Tibial nerve (tissue), 4 donors: ENCODE data around the gene CXCL11. TPM values are rescaled to one million over a fixed set of nuclear protein-coding genes. Genes with fewer than 3 reads are reported as not detected.

ENCODE experiments used
- DNase-seq, 2 donors: peaks; one replicate each; pipeline ENCODE4 v3.0.0-alpha.2; 2019; ENCODE audit warnings: low spot score in 2 of 2
- H3K27ac ChIP-seq, 4 donors: fragments of 200-600 bp; sonication (generic) in 3 of 4; one replicate each; pipeline ENCODE4 v1.5.1; 2017 to 2019; ENCODE audit warnings: mild to moderate bottlenecking in 1 of 4
- H3K27me3 ChIP-seq, 2 donors: fragments of 200-600 bp; sonication (generic) in 1 of 2; one replicate each; pipeline versions ENCODE4 v1.5.1 to v1.6.0; 2017 to 2019
- H3K36me3 ChIP-seq, 3 donors: fragments of 200-600 bp; sonication (generic); one replicate each; pipeline ENCODE4 v1.5.1; 2018 to 2019
- H3K4me1 ChIP-seq, 4 donors: fragments of 200-600 bp; sonication (generic) in 3 of 4; one replicate each; pipeline ENCODE4 v1.5.1; 2017 to 2019
- H3K4me3 ChIP-seq, 4 donors: fragments of 200-600 bp; sonication (generic) in 3 of 4; one replicate each; pipeline ENCODE4 v1.5.1; 2017 to 2019; ENCODE audit warnings: mild to moderate bottlenecking in 1 of 4, moderate library complexity in 1 of 4
- H3K9me3 ChIP-seq, 4 donors: fragments of 200-600 bp; sonication (generic) in 3 of 4; one replicate each; pipeline ENCODE4 v1.5.1; 2017 to 2019
- EP300 ChIP-seq, 2 donors: sonication (generic); formaldehyde crosslinking; IDR thresholded peaks; one replicate each; pipeline ENCODE4 v1.6.1; 2017; ENCODE audit warnings: antibody characterized with exemption in 2 of 2, mild to moderate bottlenecking in 1 of 2
- POLR2A ChIP-seq, 2 donors: fragments of 450-650 bp; IDR thresholded peaks; one replicate each; pipeline ENCODE4 v1.6.1; 2017; ENCODE audit warnings: antibody characterized with exemption in 2 of 2, mild to moderate bottlenecking in 2 of 2, moderate library complexity in 2 of 2
- WGBS, 2 donors: methylation state at CpG; one replicate each; pipeline ENCODE4 v1.1.5; 2018; 5-methylcytosine and 5-hydroxymethylcytosine counted together
- total RNA-seq, 4 donors: library from RNA; depleted of rRNA; stranded (reverse); fragments of >200 nt; gene quantifications; one replicate each; pipeline ENCODE4 v1.1.0, GENCODE V29; 2016
- TF ChIP-seq, protein P1 (sequence below), 5 experiments: fragments of 200-600 bp in 3 of 5; fragments of 450-650 bp in 2 of 5; sonication (generic) in 3 of 5; IDR thresholded peaks; one replicate each; pipeline ENCODE4 v1.5.1; 2016 to 2019; ENCODE audit warnings: antibody characterized with exemption in 5 of 5, mild to moderate bottlenecking in 3 of 5, moderate library complexity in 2 of 5

The CXCL11 gene
- total RNA-seq, 4 donors from 2014 or later = not detected

DNA sequence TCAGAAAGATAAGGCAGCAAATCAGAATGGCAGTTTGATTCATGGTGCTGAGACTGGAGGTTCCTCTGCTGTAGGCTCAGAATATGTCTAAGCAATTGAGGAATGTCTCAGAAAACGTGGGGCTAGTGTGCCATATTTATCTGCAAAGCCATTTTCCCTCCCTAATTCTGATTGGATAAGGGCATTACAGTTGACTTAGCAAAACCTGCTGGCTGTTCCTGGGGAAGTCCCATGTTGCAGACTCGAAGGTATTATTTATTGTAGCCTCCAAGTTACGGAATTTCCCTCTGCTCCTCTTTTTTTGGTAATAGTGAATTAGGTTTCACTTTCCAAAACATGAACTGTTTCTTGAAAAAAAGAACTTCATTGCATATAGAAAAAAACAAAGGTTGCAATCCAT, 12.5 kb downstream of the CXCL11 start, which contains the start of gene CXCL10:
Gene CXCL10, minus strand, starts transcription at position 109 of the 400 bp plus-strand sequence. Its CDS starts 66 bp downstream, at position 43.
- Histone ChIP-seq H3K4me1 (peaks cover 0 to 3% (median 0%) of the 10 kb centered on the region in 4 donors), H3K36me3 (no peaks in the 10 kb centered on the region), H3K27me3 (no peaks in the 10 kb centered on the region), H3K9me3 (no peaks in the 10 kb centered on the region), H3K4me3 (no peak within 1 kb of the TSS), H3K27ac (no peak within 1 kb of the TSS)
- no peak for DNase-seq
- WGBS, 2 donors = 25 to 39% methylated on average over 3 of the region's 3 CpGs
- TF ChIP-seq POLR2A (IDR thresholded peaks at IDR 0.05) (no peak), EP300 (IDR thresholded peaks at IDR 0.05) (no peak)
- TF ChIP-seq, protein P1, sequence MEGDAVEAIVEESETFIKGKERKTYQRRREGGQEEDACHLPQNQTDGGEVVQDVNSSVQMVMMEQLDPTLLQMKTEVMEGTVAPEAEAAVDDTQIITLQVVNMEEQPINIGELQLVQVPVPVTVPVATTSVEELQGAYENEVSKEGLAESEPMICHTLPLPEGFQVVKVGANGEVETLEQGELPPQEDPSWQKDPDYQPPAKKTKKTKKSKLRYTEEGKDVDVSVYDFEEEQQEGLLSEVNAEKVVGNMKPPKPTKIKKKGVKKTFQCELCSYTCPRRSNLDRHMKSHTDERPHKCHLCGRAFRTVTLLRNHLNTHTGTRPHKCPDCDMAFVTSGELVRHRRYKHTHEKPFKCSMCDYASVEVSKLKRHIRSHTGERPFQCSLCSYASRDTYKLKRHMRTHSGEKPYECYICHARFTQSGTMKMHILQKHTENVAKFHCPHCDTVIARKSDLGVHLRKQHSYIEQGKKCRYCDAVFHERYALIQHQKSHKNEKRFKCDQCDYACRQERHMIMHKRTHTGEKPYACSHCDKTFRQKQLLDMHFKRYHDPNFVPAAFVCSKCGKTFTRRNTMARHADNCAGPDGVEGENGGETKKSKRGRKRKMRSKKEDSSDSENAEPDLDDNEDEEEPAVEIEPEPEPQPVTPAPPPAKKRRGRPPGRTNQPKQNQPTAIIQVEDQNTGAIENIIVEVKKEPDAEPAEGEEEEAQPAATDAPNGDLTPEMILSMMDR (IDR thresholded peaks at IDR 0.05) = no peak

DNA sequence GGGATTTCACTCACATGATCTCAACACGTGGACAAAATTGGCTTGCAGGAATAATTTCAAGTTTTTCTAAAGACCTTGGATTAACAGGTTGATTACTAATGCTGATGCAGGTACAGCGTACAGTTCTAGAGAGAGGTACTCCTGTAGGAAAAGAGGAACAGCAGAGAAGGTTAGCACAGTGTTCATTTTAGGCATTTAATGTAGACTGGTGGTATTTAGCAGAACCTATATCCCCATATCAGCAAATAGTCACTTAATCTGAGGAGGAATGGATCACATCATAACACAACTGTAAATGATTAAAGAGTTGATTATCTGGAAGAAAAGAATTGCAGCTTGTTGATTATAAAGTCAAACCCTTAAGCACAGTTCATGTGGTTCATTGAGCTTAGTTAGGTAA, 13.2 kb downstream of the CXCL11 start:
- H3K4me1 ChIP-seq = no peaks in the 10 kb centered on the region
- WGBS, 2 donors = 79 to 90% methylated on average over 2 of the region's 2 CpGs
- H3K27me3 ChIP-seq = no peaks in the 10 kb centered on the region
- no peaks in the 10 kb centered on the region for H3K36me3 ChIP-seq
- H3K4me3 ChIP-seq = no peak overlapping the region
- H3K9me3 ChIP-seq = no peaks in the 10 kb centered on the region
- no peak overlapping the region for H3K27ac ChIP-seq
- DNase-seq = no peak
- TF ChIP-seq EP300 (IDR thresholded peaks at IDR 0.05) (no peak), POLR2A (IDR thresholded peaks at IDR 0.05) (no peak)
- TF ChIP-seq, protein P1 (IDR thresholded peaks at IDR 0.05) = no peak

DNA sequence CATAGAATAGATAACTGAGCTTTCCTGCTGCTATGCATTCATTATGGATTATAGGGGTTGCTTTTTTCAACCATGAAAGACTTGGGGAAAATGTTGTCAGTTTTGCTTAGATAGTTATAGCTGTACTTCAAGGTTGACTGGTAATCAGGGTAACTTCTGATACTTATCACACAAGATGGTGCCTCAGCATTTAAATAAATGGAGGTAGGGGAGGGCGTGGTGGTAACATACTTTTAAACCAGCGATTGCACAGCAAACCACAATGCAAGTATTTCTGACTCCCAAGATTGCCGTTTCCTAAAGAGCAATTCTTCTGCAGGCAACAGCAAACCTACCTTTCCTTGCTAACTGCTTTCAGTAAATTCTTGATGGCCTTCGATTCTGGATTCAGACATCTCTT, 13.8 kb downstream of the CXCL11 start:
- no peaks in the 10 kb centered on the region for H3K27me3 ChIP-seq
- DNase-seq = no peak
- no peak overlapping the region for H3K4me3 ChIP-seq
- TF ChIP-seq EP300 (IDR thresholded peaks at IDR 0.05) (no peak), POLR2A (IDR thresholded peaks at IDR 0.05) (no peak)
- TF ChIP-seq, protein P1 (IDR thresholded peaks at IDR 0.05) = no peak
- no peaks in the 10 kb centered on the region for H3K4me1 ChIP-seq
- H3K9me3 ChIP-seq = no peaks in the 10 kb centered on the region
- WGBS, 2 donors = 86 to 93% methylated on average over 4 of the region's 4 CpGs
- no peak overlapping the region for H3K27ac ChIP-seq
- no peaks in the 10 kb centered on the region for H3K36me3 ChIP-seq

DNA sequence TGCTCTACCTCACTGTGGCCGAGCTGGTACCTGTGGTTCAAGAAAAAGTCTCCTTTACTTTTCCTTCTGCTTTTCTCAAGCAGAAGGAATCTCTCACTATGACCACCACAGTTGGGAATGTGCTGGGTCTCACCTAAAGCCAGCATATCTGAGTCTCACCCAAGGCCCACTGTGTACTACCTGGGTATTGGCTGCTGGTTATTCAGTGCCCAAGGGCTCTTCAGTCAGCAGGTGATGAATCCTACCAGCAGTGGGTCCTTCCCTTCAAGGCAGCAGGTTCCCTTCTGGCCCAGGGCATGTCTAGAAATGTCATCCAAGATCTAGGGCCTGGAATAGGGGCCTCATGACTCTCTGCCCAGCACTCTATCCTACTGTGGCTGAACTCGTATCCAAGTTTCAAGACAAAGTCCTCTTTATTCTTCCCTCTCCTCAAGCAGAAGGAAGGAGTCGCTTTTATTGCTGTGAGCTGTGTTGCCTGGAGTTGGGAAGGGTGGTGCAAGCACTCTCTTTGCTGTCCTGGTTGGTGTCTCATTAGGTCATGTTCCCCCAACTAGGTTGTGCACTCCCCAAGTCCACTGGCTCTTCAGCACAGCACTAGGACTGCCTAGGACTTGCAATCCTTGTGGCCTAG, 18.7 kb downstream of the CXCL11 start:
- H3K9me3 ChIP-seq = no peaks in the 10 kb centered on the region
- TF ChIP-seq, protein P1 (IDR thresholded peaks at IDR 0.05) = no peak
- no peak for TF ChIP-seq POLR2A (IDR thresholded peaks at IDR 0.05)
- no peak for TF ChIP-seq EP300 (IDR thresholded peaks at IDR 0.05)
- H3K36me3 ChIP-seq = no peaks in the 10 kb centered on the region
- H3K4me3 ChIP-seq = no peak overlapping the region
- H3K27ac ChIP-seq = no peak overlapping the region
- no peak for DNase-seq
- no peaks in the 10 kb centered on the region for H3K27me3 ChIP-seq
- WGBS, 2 donors = 44 to 74% methylated on average over 3 of the region's 3 CpGs
- peaks cover 0 to 9% (median 3%) of the 10 kb centered on the region in 4 donors for H3K4me1 ChIP-seq

DNA sequence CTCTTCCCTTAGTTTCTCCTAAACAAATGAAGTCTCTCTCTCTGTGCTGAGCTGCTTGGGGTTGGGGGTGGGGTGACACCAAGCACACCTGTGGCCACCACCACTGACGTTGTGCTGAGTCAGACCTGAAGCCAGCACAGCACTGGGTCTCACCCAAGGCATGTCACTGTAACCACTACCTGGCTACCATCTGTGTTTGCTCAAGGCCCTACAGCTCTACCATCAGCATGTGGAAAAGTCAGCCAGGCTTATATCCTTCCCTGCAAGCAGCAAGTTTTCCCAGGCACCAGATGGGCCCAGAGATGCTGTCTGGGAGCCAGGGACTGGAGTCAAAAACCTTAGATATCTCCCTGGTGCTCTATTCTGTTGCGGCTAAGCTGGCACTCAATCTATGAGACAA, 19.5 kb downstream of the CXCL11 start:
- 68 to 83% methylated on average over 2 of the region's 2 CpGs for WGBS, 2 donors
- no peak for DNase-seq
- no peaks in the 10 kb centered on the region for H3K9me3 ChIP-seq
- no peaks in the 10 kb centered on the region for H3K36me3 ChIP-seq
- H3K27me3 ChIP-seq = no peaks in the 10 kb centered on the region
- H3K4me3 ChIP-seq = no peak overlapping the region
- H3K27ac ChIP-seq = no peak overlapping the region
- peaks cover 0 to 17% (median 6%) of the 10 kb centered on the region in 4 donors for H3K4me1 ChIP-seq
- TF ChIP-seq EP300 (IDR thresholded peaks at IDR 0.05) = no peak
- TF ChIP-seq, protein P1 (IDR thresholded peaks at IDR 0.05) = no peak
- TF ChIP-seq POLR2A (IDR thresholded peaks at IDR 0.05) = no peak
